ENCODE measurements around the gene CACNA2D3. TPM values are rescaled to one million over a fixed set of nuclear protein-coding genes. Genes with fewer than 3 reads are reported as not detected.

CACNA2D3 gene
- total RNA-seq, 1 experiment from 2014 or later = 0.06 TPM

DNA sequence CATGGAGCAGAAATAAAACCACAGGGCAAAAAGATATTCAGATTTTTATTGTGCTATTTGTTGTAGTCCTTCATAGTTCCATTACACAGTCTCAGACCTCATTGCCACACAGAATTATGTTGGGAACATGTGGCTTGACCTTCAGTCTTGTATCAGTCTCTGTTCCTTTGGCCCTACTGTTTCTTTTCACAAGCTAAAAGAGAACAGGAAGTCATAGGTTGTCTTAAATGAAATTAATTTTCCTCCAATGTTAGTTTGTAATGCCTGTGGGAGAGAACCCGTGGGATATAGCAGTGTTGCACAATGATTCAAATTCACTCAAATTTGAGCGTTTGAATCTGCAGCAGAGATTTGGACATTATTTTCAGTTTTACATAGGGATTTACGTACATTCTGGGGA lies 445.6 kb downstream of the CACNA2D3 start:
- DNase-seq (ENCODE audit: low read depth) = no peak

DNA sequence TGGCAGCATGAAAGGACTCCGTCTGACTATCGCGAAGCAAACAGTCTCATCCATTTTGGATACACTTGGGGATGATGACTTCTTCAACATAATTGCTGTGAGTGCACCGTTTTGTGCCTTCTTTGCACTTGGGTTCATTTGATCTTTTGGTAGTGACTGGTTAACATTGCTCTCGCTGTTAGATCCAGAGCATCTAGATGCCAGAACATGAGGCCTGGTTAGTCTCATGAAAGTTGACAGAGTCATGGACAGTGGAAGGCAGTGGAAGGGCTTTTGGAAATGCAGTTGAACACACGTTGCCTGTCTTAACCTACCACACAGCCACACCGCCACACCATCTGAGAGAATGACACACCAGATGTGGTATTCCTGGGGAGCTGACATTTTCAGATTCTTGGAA lies 447.7 kb downstream of the CACNA2D3 start:
- DNase-seq (ENCODE audit: low read depth) = no peak

DNA sequence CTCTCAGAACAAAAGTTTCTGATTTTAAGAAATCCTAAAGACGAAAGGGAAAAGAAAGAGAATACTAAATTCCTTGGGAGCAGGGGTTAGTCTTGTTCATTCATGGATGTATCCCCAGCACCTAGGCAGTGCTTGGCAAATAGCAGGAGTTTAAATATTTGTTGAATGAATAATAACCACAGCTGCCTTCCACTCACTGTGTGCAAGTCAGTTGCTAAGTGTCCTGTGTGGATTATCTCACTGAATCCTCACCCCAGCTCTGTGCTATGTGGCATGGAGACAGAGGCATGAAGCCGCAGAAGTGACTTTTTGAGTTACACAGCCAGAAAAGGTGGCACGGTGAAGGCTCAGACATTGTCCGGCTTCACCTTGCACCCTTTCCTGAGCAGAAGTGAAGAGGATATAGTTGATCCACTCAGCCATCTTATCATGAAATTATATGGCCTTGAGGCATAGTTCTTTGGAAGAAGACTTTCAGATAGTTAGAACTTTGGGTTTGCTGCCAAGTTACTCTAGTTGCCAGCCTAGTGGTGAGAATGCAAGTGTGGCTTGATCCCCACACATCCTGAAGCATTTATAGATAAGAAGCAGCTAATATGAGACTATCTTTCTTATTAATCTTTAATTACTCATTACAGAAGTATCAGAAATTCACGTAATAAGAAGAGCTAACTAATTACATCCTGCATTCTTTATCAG lies 450.0 kb downstream of the CACNA2D3 start:
- no peak for DNase-seq (ENCODE audit: low read depth)

DNA sequence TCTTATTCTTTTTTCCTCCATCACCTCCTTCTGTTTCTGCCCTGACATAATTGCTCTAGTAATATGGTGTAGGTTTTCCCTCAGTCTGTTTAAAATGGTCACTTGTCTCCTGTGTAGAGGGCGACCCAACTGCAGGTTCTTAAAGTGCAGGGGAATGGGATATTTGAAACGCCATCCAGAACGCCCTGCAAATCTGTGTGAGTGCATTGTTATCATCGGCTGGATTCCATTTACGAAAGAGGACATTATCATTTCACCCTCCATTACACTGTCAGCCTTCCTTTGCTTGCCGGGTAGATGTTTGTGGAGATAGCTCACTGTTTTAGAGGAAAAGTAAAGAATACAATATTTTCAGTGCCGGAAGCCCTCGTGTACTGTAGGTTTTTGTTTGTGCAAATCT lies 451.5 kb downstream of the CACNA2D3 start:
- no peak for DNase-seq (ENCODE audit: low read depth)

DNA sequence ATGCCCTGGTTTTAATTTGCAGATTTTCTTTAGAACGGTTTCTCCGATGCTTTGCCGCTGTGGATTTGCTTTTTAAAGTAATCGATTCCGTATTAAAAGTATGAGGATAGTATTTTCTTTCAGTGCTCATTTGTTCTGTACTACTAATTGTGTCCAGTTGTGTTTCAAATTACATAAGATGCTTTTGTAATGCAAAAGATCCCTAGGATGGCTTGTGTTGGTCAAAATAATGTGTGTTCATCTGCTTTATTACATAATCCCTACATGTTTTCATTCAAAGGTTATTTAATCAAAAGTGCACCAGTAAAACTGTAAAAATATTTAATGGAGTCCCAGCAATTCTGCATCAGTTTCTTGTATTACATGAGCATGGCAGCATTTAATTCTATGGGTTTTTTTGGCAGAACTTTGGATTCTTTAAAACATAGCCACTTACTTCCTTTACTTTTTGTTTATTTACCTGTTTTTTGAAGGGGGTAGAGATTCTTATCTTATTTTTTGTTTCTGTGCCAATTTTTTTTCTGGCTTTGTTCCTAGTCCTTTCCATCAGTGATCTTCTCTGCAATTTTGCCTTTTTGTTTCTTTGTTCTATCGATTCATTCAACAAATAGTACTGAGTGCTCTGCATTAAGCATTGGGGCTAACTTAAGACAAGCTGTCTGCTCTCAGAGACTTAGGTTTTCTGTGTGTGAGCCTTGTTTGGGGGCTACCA lies 452.7 kb downstream of the CACNA2D3 start:
- no peak for DNase-seq (ENCODE audit: low read depth)

DNA sequence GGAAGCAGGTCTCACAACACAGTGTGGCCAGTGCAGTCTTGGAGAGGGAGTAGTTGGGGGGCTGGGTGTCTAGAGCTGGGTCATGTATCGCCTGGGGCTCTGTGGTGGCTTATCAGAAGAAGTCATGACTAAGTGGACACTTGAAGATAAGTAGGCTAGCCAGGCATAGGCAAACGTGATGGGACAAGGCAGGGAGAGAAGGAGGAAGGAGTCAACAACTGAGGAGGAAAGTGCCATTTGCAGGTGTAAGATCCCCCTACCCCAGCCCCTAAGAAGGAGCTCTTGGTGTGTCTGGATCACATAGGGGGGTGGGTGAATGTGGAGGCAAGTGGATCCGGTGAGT lies 453.2 kb downstream of the CACNA2D3 start:
- DNase-seq (ENCODE audit: low read depth) = no peak

DNA sequence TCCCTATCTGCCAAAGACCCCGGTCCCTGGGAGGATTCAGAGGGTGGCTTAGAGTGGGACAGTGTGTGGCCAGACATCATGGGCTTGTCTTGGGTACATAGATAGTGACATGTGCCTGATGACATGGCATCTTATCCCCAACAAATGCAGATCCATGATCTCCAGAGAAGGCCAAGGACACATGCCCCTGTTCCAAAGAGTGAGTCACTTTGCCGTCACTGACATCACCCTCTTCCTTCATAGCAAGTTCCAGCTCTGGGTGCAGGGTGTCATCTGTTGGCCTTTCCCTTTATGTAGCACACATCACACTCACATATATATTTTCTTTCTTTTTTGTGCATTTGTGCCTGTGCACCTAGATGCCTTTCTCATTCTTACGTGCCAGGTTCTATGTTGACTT lies 455.0 kb downstream of the CACNA2D3 start:
- no peak for DNase-seq (ENCODE audit: low read depth)

DNA sequence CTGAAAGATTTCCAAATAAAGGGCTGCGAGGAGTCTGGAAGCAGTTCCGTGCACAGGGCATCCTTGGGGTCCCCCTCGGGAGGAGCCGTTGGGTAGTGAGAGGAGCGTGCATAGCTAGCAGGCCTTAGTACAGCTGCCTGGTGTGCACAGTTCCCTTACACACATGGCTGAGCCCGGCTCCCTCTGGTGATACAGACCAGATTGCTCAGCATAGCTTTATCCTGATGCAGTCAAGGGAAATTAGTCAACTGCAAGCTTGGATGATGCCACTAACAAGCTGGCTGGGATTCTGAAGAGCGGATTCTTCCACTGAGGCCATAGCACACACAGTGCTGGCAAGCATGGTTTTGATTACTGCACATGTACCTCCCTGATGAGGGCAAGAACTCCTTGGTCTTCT lies 456.1 kb downstream of the CACNA2D3 start:
- no peak for DNase-seq (ENCODE audit: low read depth)

DNA sequence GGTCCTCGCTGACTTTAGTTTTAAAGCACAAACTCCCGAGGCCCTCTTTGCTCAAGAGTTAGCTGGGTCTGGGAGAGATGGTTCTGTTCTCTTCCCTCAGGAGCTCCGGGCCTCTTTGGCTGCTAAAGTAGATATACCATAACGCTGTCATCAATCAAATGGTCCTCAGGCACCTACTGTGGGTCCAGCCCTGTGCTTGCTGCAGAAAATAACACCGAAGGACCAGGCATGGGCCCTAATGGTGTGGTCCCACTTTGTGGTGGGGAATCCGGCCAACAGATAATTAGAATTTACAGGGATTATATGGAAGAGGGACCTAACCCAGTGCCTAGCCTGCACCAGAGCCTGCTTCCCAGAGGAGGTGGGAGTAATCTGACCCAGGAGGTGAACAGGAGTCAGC lies 458.1 kb downstream of the CACNA2D3 start:
- no peak for DNase-seq (ENCODE audit: low read depth)

DNA sequence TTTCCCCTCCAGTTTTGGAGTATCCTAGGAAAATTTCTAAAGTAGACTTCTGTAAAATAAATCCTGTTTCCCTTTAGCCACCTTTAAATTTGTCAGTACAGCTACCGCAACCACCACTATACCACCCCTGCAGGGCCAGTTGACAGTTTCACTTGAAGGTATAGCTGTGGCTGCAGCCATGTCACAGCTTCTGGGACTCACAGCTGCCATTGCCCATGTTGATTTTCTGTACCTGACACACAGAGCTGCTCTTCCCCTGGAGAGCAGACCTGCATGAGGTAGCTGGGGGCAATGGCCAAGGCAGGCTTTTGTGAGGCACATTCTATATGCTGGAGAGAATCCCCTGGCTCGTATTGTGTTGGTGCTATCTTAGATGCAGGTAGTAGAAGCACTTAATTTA lies 460.1 kb downstream of the CACNA2D3 start:
- DNase-seq (ENCODE audit: low read depth) = no peak

DNA sequence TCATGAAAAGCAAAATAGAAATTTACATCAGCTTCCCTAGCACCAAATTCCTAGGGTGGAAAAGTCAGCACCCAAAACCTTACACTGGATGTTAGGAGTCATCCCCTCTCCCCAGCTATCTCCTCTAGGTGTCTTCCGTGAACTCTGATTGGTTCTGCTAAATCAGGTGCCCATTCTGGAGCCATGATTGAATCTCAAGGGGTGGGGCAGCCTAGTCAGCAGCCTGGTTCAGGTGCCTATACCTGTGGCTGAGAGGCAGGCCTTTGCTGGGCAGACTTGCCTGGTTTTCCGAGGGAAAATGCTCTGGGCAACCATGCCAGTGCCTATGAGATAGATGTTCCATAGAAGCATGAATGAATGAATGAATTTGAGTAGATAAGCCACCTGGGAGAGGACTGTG lies 468.8 kb downstream of the CACNA2D3 start:
- no peak for DNase-seq (ENCODE audit: low read depth)

DNA sequence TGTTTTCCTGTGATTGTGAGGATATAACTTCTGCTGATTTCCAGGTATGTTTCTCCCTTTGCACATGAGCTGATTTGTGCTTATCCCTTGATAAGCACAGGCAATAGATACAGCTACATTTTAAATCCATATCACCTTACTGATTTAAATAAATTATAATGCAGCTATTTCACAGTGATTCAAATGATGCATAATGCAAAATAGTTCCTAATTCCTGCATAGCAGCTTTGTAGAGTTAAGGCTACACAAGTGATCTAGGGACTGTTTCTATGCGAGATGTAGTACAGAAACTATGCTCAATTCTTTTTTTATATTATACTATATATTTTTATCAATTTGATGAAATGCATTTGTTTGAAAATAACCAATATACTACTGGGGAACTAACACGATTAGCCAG lies 471.3 kb downstream of the CACNA2D3 start:
- no peak for DNase-seq (ENCODE audit: low read depth)

DNA sequence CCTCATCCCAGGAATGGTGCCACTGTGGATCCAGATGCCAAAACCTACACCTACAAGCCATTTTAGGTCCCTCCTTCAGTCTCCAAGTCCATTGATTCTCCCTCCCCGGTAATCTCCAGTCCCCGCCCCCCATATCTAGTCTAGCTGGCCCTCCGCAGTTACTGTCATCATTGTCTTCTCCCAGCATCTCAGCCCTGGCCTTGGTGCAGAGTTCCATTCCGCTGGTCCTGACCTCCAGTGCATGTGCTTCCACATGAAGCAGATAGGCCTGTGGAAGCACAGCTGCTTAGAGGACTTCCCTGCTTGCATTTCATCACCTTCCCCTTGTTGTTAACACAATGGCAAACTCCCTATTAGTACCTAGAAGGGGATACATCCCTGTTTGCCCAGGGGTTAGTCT lies 473.7 kb downstream of the CACNA2D3 start:
- no peak for DNase-seq (ENCODE audit: low read depth)

DNA sequence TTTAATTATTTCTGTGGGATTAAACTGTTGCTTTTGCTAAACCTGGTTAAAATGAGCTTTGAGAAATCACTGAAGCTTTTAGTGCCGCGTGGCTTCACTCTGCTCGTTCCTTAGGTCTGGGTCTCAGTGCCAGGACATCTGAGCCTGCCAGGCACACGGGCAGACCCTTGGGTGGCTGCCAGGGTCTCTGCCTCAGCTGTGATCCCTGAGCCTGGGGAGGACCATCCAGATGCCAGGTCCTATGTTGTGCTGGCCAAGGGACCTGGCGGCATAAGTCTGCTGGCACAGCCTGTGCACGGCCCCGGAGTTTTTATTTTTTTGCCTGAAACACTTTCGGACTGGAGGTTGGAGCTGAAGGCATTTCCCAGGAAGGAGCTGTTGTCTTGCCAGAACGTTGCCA lies 477.4 kb downstream of the CACNA2D3 start:
- DNase-seq (ENCODE audit: low read depth) = no peak

DNA sequence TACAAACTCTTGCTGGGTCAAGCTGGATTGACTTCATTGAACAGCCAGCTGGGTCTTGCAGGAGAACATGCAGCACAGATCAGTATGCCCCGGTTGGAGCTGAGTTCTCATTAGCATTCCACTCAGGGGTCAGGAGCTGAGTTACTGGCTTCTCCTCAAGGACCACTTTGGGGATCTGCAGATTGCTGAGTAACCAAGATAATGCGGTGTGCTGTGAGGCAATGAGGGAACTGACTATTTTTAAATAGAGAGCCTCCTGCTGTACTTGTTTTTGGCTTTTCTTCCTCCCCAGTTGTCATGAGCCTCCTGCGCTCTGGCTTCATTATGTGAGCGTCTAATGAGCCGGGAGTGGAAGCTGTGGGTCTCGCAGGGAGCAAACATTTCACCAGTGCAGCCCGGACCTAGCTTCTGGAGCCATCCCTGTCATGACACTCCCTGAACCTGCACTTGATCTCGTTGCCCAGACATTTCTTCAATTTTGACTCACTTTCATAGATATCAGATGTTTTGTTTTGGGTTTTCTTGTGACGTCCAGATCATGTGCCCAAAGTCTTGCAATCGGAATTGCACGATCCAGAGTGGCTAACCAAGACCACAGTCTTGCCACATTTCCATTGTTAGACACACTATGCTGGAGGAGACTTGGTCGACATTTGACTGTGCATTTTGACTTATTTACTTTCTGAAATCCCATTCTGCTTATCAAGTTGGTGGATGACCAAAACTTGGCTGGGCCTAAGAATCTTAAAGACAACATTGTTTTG lies 478.3 kb downstream of the CACNA2D3 start:
- no peak for DNase-seq (ENCODE audit: low read depth)

DNA sequence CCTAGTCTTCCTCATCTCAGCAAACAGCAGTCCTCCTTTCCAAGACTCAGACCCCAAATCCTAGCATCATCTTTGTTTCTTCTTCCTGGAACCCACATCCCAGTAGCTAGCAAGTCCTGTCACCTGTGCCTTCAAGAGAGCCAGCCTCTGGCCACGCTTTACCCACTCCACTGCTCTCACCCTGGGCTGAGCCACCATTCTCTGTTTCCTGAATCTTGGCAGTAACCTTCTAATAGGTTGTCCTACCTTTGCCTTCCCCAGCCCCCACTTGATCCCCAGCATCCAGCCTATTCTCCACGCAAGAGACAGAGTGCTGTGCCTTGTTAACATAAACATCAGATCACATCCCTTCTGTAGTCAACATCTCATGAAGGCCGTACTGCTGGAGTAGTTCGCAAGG lies 482.1 kb downstream of the CACNA2D3 start:
- no peak for DNase-seq (ENCODE audit: low read depth)

DNA sequence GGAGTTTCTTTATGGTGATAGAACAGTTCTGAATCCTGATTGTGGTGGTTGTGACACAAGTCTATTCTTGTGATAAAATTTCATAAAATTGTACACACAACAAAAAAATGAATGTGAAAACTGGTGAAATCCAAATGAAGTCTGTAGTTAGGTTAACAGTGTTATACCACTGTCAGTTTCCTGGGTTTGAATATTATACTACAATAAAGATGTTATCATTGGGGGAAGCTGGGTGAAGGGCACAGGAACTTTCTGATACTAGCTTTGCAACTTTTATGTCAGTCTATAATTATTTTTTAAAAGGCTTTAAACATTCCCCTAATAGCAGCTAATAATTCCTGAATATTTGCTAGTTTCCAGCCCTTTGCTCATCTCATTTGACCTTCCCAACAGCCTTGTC lies 485.7 kb downstream of the CACNA2D3 start:
- no peak for DNase-seq (ENCODE audit: low read depth)

DNA sequence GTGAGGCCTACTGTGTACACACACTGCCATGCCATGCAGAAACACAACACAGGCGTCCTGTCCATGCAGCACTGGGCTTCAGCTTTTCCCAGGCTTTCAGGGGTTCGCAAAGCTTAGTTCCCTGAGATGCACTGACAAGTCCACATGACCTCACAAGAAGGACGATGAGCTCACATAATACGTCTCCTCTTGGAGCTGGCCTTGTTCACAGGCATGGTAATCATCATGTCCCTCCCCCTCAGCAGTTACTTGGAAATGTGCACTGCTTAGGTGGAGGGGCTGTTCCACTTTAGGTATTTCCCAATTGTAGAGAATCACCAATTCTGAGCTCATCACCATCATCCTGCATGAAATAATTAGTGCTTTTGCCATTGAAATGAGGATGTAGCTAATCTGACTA lies 496.7 kb downstream of the CACNA2D3 start:
- no peak for DNase-seq (ENCODE audit: low read depth)

DNA sequence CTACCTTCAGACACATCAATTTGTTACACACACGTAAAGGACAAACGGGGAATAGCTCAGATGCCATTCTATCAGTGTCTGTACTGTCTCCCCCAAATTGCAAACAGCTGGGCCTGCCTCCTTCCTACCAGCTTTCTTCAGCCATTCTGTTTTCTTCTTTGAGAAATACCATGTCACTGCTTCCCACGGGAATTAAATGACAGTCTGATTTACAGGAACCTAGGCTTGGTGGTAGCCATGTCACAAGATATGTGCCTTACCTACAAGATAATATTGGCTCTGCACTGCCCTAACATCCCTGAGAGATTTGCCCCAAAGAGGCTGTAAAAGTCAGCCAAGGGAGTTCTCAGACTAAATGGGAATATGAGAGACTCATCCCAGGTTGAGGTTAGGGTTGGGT lies 497.2 kb downstream of the CACNA2D3 start:
- DNase-seq (ENCODE audit: low read depth) = no peak

DNA sequence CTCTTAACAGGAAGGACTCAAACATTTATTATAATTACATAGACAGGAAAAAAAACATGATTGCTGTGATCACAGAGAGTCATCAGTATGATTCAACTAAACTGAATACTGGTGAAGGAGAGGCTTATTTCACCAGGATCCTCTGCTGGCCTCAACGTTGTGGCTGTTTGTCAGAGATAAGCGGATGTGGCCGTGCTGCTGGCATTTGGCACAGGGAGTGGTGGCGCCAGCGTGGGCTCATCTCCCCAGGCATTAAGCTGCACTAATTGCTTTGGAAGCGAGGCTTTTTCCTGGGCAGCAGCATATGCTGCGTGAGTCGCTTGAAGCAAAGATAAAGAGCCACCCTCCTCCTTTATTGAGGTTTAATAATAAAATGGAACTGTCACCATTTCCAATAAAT lies 498.8 kb downstream of the CACNA2D3 start:
- no peak for DNase-seq (ENCODE audit: low read depth)

DNA sequence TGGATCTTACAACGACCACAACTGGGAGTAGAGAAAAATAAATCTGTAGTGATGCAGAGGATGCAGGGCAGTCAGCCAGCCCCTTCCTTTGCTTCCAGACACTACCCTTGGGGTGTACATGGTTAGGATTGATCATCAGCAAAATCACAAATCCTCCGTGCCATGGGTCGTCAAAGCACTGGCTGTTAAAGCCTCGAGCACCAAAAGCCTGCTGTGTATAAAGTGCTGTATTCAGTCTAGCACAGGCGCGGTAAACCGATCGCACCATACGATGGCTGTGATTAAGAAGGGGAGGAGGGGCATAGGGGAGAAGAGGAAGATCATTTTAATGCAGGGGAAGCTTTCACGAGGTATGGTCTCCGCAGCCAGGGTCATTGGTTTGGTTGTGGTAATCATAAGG lies 500.3 kb downstream of the CACNA2D3 start:
- no peak for DNase-seq (ENCODE audit: low read depth)

DNA sequence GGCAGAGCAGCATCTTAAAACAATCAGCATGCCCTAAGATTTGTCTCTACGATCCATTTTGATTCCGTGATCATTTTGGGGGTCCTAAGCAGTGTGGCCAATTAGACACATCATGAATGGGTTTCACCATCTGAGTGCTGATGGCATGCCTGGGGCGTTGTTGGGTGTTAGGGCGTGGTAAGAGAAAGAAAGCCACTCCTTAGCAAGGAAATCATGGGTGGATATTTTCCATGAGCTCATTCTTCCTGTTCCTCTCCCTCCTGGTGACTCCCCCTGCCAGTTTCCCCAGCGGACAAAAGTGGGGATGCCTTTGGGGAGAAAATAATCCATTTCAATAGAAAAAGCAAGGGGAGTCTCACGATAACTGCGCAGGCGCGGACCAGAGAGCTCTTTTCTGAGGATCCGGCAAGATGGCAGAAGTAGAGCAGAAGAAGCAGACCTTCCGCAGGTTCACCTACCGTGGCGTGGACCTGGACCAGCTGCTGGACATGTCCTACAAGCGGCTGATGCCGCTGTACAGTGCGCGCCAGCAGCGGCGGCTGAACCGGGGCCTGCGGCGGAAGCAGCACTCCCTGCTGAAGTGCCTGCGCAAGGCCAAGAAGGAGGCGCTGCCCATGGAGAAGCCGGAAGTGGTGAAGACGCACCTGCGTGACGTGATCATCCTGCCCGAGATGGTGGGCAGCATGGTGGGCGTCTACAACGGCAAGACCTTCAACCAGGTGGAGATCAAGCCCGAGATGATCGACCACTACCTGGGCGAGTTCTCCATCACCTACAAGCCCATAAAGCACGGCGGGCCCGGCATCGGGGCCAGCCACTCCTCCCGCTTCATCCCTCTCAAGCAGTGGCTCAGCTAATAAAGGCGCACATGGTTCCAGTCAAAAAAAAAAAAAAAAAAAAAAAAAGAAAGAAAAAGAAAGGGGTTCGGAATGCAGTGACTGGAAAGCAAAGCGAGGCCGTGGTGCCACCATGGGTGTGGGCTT lies 503.7 kb downstream of the CACNA2D3 start:
- no peak for DNase-seq (ENCODE audit: low read depth)

All from LHCN-M2 (cell line).